ENCODE data around the gene PAPPA. TPM values are rescaled to one million over a fixed set of nuclear protein-coding genes. Genes with fewer than 3 reads are reported as not detected.

The PAPPA gene
- polyA plus RNA-seq, 1 of the 3 experiments (the other 2 are of a cell fraction), result 44.5 TPM

GRCh38 chr9:116309900-116310611 lies 156.5 kb downstream of the PAPPA start:
- H3K79me2 ChIP-seq (ENCODE audit: insufficient read depth), result peaks cover 32% of the 10 kb centered on the region; the same call in 1 of the 2 replicates
- ChIA-PET CTCF (no interaction called here), POLR2A (no interaction called here)
- no peaks in the 10 kb centered on the region; the same call in none of the 2 replicates for H4K20me1 ChIP-seq (ENCODE audit: insufficient read depth)
- H3K27me3 ChIP-seq (ENCODE audit: insufficient read depth), result no peaks in the 10 kb centered on the region
- H3F3A ChIP-seq (replicated peaks; ENCODE audit: insufficient read depth), result peaks cover 28% of the 10 kb centered on the region
- H3K9ac ChIP-seq, result no peak overlapping the region
- H3K36me3 ChIP-seq (replicated peaks in 1 of 2; ENCODE audit: control insufficient read depth in 1 of 2, insufficient read depth in 2 of 2, low read length in 1 of 2), result peaks cover 16 to 85% of the 10 kb centered on the region in 2 experiments
- H3K4me3 ChIP-seq (ENCODE audit: low read depth in 2 of 2, low read length in 1 of 2), result no peak overlapping the region
- no peak overlapping the region for H3K27ac ChIP-seq (ENCODE audit: low read depth in 2 of 2, low read length in 1 of 2)
- no peak overlapping the region for H3K4me2 ChIP-seq
- DNase-seq, result no peak
- H2AFZ ChIP-seq (ENCODE audit: low read depth), result no peak overlapping the region
- WGBS (ENCODE audit: low lambda C conversion rate), result 100% methylated on average over 3 of the region's 3 CpGs
- no peaks in the 10 kb centered on the region for H3K9me2 ChIP-seq
- TF ChIP-seq FOXM1 (IDR thresholded peaks at IDR 0.05; ENCODE audit: low read depth) (no peak), PBX3 (IDR thresholded peaks at IDR 0.05) (no peak), SIN3A (IDR thresholded peaks at IDR 0.05; ENCODE audit: borderline replicate concordance, low read depth, low read length) (no peak), YY1 (IDR thresholded peaks at IDR 0.05; ENCODE audit: low read depth) (no peak), MAX (IDR thresholded peaks at IDR 0.05; ENCODE audit: low read depth) (no peak), EP300 (IDR thresholded peaks at IDR 0.05; ENCODE audit: borderline replicate concordance in 1 of 2, low read depth in 1 of 2, low read length in 1 of 2) (no peak), MXI1 (IDR thresholded peaks at IDR 0.05; ENCODE audit: low read depth, low read length) (no peak), NRF1 (IDR thresholded peaks at IDR 0.05; ENCODE audit: low read depth, low read length) (no peak), USF1 (IDR thresholded peaks at IDR 0.05; ENCODE audit: borderline replicate concordance, low read depth) (no peak), GABPA (IDR thresholded peaks at IDR 0.05; ENCODE audit: low read depth) (no peak), ELF1 (IDR thresholded peaks at IDR 0.05) (no peak)
- no peaks in the 10 kb centered on the region for H3K4me1 ChIP-seq (ENCODE audit: control insufficient read depth in 1 of 2, insufficient read depth in 2 of 2, low read depth in 1 of 2, low read length in 1 of 2)
- H3K9me3 ChIP-seq, result no peaks in the 10 kb centered on the region

- Histone ChIP-seq H2AFZ (ENCODE audit: low read depth) (no peak overlapping the region), H3K9me3 (no peaks in the 10 kb centered on the region), H3K4me3 (ENCODE audit: low read depth in 2 of 2, low read length in 1 of 2) (no peak overlapping the region), H3K27ac (ENCODE audit: low read depth in 2 of 2, low read length in 1 of 2) (no peak overlapping the region), H3K79me2 (ENCODE audit: insufficient read depth) (peaks cover 32% of the 10 kb centered on the region; the same call in 1 of the 2 replicates), H3K27me3 (ENCODE audit: insufficient read depth) (no peaks in the 10 kb centered on the region), H4K20me1 (ENCODE audit: insufficient read depth) (peaks cover 7% of the 10 kb centered on the region), H3K4me1 (ENCODE audit: control insufficient read depth in 1 of 2, insufficient read depth in 2 of 2, low read depth in 1 of 2, low read length in 1 of 2) (no peaks in the 10 kb centered on the region), H3F3A (replicated peaks; ENCODE audit: insufficient read depth) (peaks cover 20% of the 10 kb centered on the region), H3K36me3 (replicated peaks in 1 of 2; ENCODE audit: control insufficient read depth in 1 of 2, insufficient read depth in 2 of 2, low read length in 1 of 2) (peaks cover 35 to 85% of the 10 kb centered on the region in 2 experiments), H3K9ac (no peak overlapping the region), H3K9me2 (no peaks in the 10 kb centered on the region), H3K4me2 (no peak overlapping the region)
- 94% methylated on average over 2 of the region's 2 CpGs for WGBS (ENCODE audit: low lambda C conversion rate)
- DNase-seq, result no peak
- CTCF ChIA-PET, result no interaction called here
- POLR2A ChIA-PET, result no interaction called here
- TF ChIP-seq YY1 (IDR thresholded peaks at IDR 0.05; ENCODE audit: low read depth) (no peak), RXRA (IDR thresholded peaks at IDR 0.05; ENCODE audit: borderline replicate concordance, low read depth) (no peak), CHD2 (IDR thresholded peaks at IDR 0.05; ENCODE audit: low read length, partially characterized antibody) (no peak), RCOR1 (IDR thresholded peaks at IDR 0.05; ENCODE audit: low read length) (no peak), JUND (IDR thresholded peaks at IDR 0.05) (no peak), MEF2A (IDR thresholded peaks at IDR 0.05; ENCODE audit: borderline replicate concordance, low read depth) (no peak), REST (IDR thresholded peaks at IDR 0.05; ENCODE audit: low read depth, low read length) (no peak), EP300 (IDR thresholded peaks at IDR 0.05; ENCODE audit: borderline replicate concordance in 1 of 2, low read depth in 1 of 2, low read length in 1 of 2) (no peak), EZH2phosphoT487 (IDR thresholded peaks at IDR 0.05; ENCODE audit: borderline replicate concordance, low read depth) (no peak), PBX3 (IDR thresholded peaks at IDR 0.05) (no peak), TCF12 (IDR thresholded peaks at IDR 0.05) (no peak), IRF3 (IDR thresholded peaks at IDR 0.05; ENCODE audit: low read depth, low read length) (no peak), FOXM1 (IDR thresholded peaks at IDR 0.05; ENCODE audit: low read depth) (no peak)
Observed at GRCh38 chr9:116312221-116312620, 158.6 kb downstream of the PAPPA start.
